Nucleus accumbens (tissue), 56 donors: ENCODE results near the gene ZNRF3.

Experiments
- DNase-seq, 56 donors: peaks; one replicate each; lab custom pipeline; 2025; lab: John Stamatoyannopoulos, UW

The ZNRF3 gene

GRCh38 chr22:28949788-28950187, 66.4 kb downstream of the ZNRF3 start:
- DNase-seq: no peak

GRCh38 chr22:28950617-28951411, 67.4 kb downstream of the ZNRF3 start:
- DNase-seq: no peak

DNA sequence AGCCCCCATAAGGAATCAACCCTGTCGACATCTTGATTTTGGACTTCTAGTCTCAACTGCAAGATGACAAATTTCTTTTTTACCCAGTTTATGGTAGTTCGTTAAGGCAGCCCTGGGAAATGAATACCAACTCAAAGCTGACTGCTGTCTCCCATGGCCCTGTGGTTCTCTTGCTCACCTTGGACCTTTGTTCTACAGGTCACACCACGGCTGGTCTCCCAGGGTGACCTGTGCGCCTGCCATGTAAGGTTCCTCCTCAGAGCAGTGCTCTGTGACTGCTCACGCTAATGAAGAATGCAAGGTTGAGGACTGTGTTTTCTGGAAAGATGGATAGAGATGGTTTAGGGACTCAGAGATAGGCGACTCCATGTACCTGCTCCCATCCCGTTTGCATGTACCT, 68.2 kb downstream of the ZNRF3 start:
- DNase-seq: no peak

GRCh38 chr22:28951969-28952521, 68.7 kb downstream of the ZNRF3 start:
- DNase-seq: peak in 3 of 56 donors; percentile 2 to 16 (median 12)

GRCh38 chr22:28952857-28953256, 69.5 kb downstream of the ZNRF3 start:
- no peak for DNase-seq

DNA sequence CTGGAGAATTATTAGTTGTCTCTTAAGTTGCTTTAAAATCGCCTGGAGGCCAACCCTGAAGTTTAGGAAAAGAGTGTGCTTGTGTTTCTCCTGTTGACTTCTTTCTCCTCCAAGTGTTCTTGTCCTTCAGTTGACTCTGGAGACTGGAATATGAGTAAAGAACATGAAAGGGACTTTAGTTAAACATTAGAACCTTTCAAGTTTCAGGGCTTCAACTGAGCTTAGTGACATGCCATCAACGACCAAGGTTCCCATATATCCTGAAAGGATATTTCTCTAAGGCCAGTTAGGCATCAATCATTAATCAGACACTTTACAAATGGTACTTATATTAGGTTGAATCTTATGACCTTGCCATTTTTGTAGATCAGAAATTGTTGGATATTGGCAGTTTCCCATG, 70.0 kb downstream of the ZNRF3 start:
- no peak for DNase-seq

- no peak for DNase-seq
Measured at GRCh38 chr22:28953976-28954880, 70.9 kb downstream of the ZNRF3 start.

DNA sequence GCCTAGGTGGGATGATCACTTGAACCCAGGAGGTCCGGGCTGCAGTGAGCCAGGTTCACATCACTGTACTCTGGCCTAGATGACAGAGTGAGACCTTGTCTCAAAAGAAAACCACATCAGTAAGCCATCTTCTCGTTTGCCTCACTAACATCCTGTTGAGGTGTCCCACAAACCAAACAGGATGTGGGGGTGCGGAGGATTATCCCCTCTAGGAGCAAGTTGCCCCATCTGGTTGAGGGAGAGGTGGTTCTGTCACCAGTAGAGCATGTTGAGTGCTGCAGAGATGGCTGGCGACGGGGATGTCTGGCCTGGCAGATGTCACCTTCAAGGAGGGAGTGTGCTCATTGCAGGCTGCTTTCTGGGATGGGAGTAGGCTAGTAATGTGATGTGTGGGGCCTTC, 72.4 kb downstream of the ZNRF3 start:
- DNase-seq: no peak

DNA sequence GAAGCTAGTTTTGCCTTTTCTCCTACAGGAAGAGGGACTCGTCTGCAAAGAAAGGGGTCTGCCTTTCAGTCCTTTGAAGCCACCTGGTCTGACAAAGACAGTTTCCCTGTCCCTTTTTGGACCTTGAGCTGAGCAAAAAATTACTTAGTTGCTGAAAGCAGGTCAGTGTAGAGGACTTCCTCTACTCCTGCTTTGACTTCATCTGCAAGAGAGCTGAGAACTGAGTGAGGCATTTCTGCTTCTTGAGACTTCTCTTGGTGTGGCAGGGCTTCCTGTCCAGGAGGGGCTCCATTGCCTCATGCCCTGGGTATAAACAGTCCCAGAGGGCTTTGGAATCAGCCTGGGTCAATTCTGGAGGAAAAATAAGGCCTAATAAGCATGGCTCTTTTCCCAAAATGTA, 73.1 kb downstream of the ZNRF3 start:
- no peak for DNase-seq

GRCh38 chr22:28958611-28959010, 75.2 kb downstream of the ZNRF3 start:
- peak in 9 of 56 donors; percentile 7 to 89 (median 36) for DNase-seq

GRCh38 chr22:28962042-28962554, 78.7 kb downstream of the ZNRF3 start:
- no peak for DNase-seq

DNA sequence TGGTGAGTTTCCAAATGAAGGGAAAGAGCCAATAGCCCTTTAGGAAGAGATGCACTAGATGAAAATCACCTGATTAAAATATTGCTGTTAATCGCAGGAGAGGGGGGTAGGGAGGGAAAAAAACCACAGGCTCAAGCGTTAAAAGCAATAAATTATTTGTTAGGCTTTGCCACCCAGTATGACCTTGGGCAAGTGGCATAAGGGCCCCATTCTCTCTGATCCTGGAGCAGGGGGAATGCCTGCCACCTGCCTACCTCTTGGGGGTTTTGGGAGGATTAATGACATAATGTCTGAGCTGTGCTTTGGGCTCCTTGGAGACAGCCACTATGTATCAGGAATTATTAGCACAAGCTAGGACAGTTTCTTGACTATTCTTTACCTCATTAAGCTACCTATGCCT, 80.0 kb downstream of the ZNRF3 start:
- no peak for DNase-seq

DNA sequence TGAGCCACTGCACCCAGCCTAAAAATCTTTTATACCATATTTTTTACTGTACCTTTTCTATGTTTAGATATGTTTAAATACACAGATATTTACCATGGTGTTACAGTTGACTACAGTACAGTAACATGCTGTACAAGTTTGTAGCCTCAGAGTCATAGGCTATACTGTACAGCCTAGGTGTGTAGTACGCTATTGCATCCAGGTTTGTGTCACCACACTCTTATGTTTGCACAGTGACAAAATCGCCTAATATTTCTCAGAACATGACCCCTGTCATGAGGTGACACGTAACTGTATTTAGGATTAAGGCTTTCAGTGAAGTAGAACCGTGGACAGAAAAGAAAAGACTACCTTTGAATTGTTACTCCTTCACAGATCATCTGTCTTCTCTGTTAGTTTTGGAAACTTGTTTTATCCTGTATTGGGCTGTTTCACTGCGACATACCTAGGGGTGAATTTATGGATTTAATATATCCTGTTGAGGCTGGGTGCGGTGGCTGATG, 83.8 kb downstream of the ZNRF3 start:
- DNase-seq: no peak

- no peak for DNase-seq
Measured at GRCh38 chr22:28967969-28968368, 84.6 kb downstream of the ZNRF3 start.

DNA sequence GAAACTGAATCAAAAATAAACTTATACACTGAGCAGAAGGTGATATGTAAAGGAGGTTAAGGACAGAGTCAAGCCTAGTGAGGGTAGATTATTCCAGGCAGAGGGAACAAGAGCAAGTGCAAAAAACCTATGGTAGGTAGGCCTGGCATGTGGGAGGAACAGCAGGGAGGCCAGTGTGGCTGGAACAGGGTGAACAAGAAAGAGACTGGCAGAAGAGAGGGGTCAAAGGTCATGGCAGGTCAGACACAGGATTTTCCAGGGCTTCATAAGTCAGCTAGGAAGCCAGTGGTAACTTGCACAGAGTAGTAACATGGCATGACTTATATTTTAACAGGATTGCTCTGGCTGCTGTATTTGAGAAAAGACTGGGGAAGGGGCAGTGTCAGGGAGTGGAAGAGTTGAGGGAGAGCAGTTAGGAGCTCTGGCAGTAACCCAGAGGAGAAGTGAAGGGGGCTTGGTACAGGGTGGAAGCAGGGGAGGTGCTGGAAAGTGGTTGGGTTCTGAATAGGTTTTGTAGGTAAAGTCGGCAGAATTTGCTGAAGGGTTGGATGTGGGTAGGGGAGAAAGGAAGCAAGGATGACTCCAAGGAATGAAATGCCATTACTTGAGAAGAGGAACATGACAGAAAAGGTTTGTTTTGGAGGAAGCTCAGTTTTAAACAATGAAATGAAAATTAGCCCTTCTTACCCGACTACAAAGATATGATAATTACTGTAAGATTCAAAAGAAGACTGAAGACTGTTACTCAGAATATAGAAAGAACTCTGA, 86.2 kb downstream of the ZNRF3 start:
- DNase-seq: no peak

DNA sequence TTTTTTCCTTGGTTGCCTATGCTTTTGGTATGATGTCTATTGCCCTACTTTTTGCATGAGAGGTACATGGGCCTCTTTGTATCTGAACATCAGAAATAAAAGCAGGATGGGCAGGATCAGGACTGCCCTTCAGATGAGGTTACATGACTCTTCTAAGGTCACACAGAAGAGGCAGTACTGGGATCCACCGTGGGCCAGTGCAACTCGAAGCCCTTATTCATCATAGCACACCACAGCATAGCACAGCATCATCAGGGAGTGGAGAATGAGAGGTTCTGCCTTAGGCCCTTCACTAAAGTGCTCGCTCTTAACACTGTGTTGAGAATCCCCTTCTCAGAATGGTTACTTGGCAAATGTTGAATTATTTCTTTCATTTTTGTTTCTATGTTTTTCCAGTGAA, 90.0 kb downstream of the ZNRF3 start:
- no peak for DNase-seq

DNA sequence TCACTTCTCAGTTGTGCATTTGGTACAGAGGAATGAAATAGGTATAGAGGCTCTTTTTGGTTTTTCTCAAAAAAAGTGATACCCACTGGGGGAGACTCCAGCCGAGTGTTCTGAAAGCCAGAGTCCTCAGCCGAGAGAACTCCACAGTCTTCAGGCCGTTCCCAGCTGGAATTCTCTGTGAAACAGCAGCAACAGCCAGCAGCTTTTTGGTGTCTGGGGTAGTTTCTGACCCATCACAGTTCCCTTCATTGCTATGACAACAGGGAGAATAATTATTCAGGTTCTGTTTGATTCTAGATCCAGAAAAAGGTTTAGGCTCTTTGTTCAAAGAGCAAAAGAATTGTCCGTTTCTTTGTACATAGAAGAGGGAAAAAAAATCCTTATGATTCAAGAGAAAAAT, 93.7 kb downstream of the ZNRF3 start:
- DNase-seq: peak in 2 of 56 donors; percentile 13 to 29

DNA sequence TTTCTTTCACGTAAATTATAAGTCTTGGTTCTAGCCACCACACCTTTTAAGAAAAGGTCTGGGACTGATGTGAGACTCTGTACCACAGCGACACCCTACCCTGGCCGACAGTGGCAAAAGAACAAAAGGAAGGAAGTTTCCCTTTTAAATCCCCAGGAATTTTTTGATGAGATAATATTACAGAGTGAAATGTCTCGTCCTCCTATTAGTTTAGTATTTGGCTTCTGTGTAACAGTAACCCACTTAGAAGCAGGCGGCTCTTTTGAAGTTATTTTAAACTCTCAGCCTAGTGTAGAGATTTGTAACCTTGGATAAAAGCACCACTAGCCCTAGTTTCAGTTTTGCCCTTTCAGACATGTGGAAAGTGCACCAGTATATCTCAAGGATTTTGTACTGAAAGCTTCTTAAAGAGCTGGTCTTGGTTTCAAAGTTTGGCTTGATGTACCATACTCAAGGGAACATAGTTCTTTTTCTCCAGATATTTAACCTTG, 94.2 kb downstream of the ZNRF3 start:
- DNase-seq: no peak

GRCh38 chr22:28978158-28978557, 94.8 kb downstream of the ZNRF3 start:
- DNase-seq: peak in 10 of 56 donors; percentile 9 to 32 (median 14)
